NCI-H1436 (cell line): ENCODE results near the gene GARIN3.

Source experiments
- DNase-seq: peaks from one replicate; lab custom pipeline; 2025; lab: John Stamatoyannopoulos, UW

GARIN3 gene

GRCh38 chr5:157143127-157143971, 22.7 kb downstream of the GARIN3 start:
- peak; percentile 62 for DNase-seq

DNA sequence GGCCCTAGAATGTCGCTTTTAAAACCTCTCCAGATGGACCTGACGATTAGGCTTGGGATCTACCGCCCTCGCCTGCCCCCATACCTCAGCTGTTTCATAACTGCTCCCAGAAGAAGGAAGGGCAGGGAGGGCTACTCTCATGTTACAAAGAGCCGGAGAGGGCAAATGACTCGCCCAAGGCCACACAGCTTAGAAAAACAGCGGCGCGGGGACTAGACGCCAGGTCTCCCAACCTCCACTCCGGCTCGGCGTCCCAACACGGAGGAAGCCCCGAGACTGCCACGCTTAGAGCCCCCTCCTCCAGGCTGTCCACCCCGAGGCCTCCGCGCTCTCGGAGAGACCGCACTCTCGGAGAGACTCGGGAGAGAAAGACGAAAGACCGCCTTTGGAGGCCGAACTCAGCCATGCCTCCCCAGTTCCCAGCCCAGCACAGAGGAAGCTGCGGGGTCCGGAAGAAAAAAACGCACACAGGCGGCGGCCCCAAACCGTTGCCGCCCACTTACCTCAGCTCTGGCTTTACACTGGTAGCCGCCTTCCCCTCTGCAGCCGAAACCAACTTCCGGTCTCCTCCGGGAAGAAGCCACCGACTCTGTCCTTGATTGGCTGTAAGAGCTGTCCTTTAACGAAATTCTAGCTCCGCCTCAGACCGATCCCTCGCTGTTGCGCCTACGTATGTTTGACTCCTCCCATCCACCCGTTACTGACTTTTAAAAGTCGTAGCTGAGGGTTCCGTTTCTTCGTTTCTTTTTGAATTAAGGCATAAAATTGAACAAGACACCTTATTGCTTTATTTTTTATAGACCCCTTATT, 23.5 kb downstream of the GARIN3 start, which contains the start of gene MED7:
Gene MED7 (minus strand): TSS at position 549 of the 810 bp plus-strand sequence. CDS start 3,434 bp downstream, outside the sequence.
- DNase-seq, result peak; percentile 98

DNA sequence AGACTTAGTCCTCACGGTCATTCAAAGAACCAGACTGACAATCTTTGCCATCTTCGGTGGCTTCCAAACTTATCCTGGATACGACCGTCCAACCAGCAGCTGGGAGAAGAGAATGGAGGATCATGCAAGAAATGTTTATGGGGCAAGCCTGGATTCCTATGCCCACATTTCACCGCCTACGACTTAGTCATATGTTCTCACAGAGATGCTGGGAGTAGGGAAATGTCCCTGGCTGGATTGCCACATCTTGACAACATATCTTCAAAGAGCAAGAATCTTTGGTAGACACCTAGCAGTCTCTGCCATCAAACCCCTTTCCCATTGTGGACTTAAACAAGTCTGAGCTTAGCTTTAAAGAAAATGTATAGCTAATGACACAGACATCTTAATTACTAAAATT, 28.4 kb downstream of the GARIN3 start:
- no peak for DNase-seq

DNA sequence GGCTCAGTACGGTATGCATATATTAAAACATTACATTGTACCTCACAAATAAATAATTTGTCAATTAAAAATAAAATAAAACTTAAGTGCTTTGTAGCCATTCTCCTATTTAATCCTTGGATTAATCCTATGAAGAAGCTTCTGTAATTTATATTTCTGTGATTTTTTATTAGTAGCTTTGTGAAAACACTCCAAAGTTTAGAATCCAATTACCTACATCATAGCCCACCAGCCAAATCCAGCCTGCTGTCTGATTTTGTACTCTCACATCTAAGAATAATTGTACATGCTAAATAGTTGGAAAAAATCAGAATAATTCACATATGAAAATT, 33.8 kb downstream of the GARIN3 start:
- no peak for DNase-seq

GRCh38 chr5:157130925-157131324, 35.1 kb downstream of the GARIN3 start:
- DNase-seq, result no peak

GRCh38 chr5:157121709-157122108, 44.4 kb downstream of the GARIN3 start:
- no peak for DNase-seq

DNA sequence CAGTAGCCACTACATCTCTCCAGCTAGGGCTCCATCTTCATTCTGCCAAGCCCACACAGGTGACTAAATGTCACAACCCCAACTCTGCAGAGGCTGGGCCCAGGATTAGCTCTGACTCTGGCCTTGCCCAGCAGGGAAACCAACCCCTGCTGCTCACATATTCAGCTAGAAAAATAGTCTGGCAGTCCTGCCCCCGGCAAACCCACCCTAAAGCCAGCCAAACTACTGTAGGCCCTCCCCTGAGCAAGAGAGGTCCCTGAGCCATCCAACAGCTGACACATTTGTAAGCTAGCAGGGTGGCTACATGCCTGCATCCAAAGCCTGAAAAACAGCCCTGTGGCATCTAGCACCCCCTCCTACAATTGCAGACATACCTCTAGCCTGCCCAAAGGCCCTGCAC, 46.0 kb downstream of the GARIN3 start:
- DNase-seq, result no peak

- no peak for DNase-seq
Observed at GRCh38 chr5:157116483-157116954, 49.5 kb downstream of the GARIN3 start.

DNA sequence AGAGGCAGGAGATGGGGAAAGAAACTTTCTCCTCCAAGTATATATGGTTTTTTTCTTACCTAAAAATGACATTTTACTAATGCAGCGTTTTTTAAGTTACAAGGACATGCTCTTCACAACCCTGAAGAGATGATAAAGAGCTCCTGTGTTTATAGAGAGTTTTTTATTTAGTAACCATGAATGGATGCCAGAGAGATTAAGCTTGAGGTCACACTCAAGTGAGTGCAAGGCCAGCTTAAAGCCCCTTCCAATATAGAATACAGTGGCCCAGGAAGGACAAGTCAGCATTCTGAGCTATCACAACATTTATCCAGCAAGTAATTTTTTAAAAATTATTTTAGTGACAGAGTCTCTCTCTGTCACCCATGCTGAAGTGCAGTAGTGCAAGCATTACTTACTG, 50.6 kb downstream of the GARIN3 start:
- DNase-seq, result no peak

DNA sequence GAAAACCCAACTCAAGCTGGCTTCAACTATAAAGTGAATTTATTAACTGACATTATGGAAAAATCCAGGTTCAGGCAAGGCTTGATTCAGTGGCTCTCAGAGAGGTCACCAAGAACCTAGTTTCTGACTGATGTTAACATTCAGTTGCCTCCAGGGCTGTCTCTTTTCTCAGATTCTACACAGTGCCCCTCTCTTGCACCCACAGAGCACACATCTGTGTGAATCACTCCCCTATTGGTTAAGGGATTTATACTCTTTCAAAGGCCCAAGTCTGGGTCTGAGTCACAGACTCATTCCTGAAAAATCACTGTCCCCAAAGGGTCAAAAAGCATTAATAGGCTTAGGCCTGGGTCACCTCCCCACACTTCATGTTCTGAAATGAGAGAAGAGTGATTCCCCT, 51.1 kb downstream of the GARIN3 start:
- no peak for DNase-seq

- DNase-seq, result no peak
Observed at GRCh38 chr5:157113002-157113401, 53.1 kb downstream of the GARIN3 start.
